GM23248 (cell line): ENCODE data around the gene CALML6.

Experiments
- EZH2 ChIP-seq: fragments of 200-600 bp; sonication (generic); IDR thresholded peaks from 2 replicates; pipeline ENCODE4 v1.6.1; 2018; ENCODE audit warnings: antibody characterized with exemption, mild to moderate bottlenecking; ENCODE audit not compliant: insufficient read depth, poor library complexity, severe bottlenecking
- EZH2phosphoT487 ChIP-seq: fragments of 200-600 bp; sonication (generic); IDR thresholded peaks from 2 replicates; pipeline ENCODE4 v1.6.1; 2018; ENCODE audit warnings: antibody characterized with exemption, moderate library complexity, mild to moderate bottlenecking, low read depth; ENCODE audit not compliant: insufficient read depth

DNA sequence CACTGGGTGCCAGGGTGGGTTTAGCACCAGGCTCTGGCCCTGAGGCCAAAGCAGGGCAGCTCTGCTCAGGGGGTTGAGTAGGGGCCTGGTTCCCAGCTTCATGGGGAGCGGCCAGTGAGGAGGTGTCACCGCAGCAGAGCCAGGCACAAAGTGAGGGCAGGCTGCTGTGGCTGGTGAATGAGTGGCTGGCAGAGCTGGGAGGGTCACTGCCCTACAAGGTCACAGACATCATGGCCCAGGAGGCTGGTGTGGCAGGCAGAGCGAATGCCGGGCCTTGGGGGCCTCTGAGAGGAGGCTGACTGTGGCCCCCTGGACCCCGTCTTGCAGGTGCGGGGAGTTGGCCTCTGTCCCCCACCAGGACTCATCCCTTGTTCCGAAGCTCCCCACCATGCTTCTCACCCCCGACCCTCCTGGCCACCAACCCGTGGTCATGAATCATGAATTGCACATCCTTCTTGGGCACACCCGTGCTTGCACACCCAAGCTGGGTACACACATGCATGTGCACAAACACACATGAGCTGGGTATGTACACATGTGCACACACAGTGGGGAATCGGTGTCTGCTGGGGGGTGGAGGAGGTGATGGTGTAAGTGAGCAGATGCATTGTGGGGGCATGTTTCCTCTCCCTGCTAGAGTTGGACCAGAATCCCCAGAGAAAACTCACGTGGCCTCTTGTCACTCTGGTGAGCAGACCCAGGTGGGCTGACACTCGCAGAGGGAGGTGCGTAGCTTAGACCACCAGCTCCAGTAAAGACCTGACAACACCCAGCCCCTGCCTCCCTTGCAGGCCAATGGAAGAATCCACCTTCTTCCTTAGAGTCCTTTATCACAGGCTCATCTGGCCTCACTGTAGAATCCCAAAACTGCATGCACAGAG, 19.4 kb upstream of the CALML6 start:
- TF ChIP-seq EZH2 (no peak), EZH2phosphoT487 (no peak)
